ENCODE data around the gene RPS3A.

- no peak for TF ChIP-seq TAF1 (IDR thresholded peaks at IDR 0.05; ENCODE audit: low read depth, low read length)
- no peak for TF ChIP-seq POLR2A (IDR thresholded peaks at IDR 0.05; ENCODE audit: low read depth, low read length)
- TF ChIP-seq POLR2AphosphoS5 (IDR thresholded peaks at IDR 0.05; ENCODE audit: low read depth, low read length), result no peak
- TF ChIP-seq POU2F2 (IDR thresholded peaks at IDR 0.05; ENCODE audit: low read depth, low read length), result no peak
These were observed 5.1 kb upstream of the RPS3A start for GRCh38 chr4:151094290-151094751.

Data from GM12891 (cell line).